Measurements from ENCODE around the gene ARL4C. TPM values are rescaled to one million over a fixed set of nuclear protein-coding genes. Genes with fewer than 3 reads are reported as not detected.

The ARL4C gene, protein sequence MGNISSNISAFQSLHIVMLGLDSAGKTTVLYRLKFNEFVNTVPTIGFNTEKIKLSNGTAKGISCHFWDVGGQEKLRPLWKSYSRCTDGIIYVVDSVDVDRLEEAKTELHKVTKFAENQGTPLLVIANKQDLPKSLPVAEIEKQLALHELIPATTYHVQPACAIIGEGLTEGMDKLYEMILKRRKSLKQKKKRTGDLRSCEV
- total RNA-seq (10 to 100 TPM; 13.7 to 16.2 TPM), polyA plus RNA-seq (1 to 10 TPM; 6.1 to 8.0 TPM)
- long read RNA-seq, donor 1, full-length matches to known transcripts = 54 of 54 reads
- long read RNA-seq, donor 1, partial matches to known transcripts = 0 of 54 reads
- long read RNA-seq, donor 1, other reads (novel, unspliced or antisense) = 0 of 54 reads
- long read RNA-seq, donor 2, full-length matches to known transcripts = 19 of 19 reads
- long read RNA-seq, donor 2, partial matches to known transcripts = 0 of 19 reads
- long read RNA-seq, donor 2, other reads (novel, unspliced or antisense) = 0 of 19 reads
- long read RNA-seq, donor 3, full-length matches to known transcripts = 38 of 38 reads
- long read RNA-seq, donor 3, partial matches to known transcripts = 0 of 38 reads
- long read RNA-seq, donor 3, other reads (novel, unspliced or antisense) = 0 of 38 reads
- long read RNA-seq, donor 4, full-length matches to known transcripts = 28 of 28 reads
- long read RNA-seq, donor 4, partial matches to known transcripts = 0 of 28 reads
- long read RNA-seq, donor 4, other reads (novel, unspliced or antisense) = 0 of 28 reads
- long read RNA-seq, donor 5, full-length matches to known transcripts = 61 of 61 reads
- long read RNA-seq, donor 5, partial matches to known transcripts = 0 of 61 reads
- long read RNA-seq, donor 5, other reads (novel, unspliced or antisense) = 0 of 61 reads

DNA sequence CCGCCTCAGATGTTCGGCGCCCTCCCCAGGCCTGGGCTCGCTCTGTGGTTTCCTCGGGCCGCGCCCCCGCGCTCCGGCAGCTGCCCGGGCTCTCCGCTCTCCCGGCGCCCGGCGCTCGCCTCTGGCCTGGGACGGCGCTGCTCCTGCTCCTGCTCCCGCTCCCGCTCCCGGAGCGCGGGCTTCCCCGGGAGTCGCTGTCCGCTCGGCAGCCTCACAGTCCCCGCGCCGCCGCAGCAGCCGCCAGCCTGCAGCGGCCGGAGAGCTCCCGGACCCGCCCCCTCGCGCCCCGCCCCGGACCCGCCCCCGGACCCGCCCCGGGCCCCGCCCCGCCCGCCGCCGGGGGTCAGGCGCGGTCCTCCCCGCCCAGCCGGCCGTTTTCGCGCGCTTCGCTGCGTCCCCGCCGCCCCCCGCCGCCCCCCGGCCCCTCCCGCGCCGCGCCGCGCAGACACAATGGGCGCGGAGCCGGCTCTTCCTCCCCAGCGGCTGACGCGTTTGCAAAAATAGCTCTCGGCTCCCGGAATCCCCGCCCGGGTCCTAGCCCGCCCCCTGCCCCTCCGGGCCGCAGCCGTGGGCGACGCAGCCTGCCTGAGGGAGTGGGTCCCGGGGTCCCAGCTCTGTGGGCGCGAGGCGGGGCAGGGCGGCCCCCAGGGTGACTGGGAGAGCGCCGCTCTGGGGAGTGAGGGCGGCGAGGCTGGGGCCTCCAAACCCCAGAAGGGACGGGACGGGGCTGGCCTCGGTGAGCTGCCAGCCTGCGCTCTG lies at the start of gene ARL4C:
Gene ARL4C (minus strand): TSS at position 247 of the 759 bp plus-strand sequence. CDS start 495 bp downstream, outside the sequence.
- H3K9me3 ChIP-seq (ENCODE audit: control insufficient read depth in 4 of 4, insufficient read depth in 3 of 4, low read length in 3 of 4) = no peaks in the 10 kb centered on the region
- peak within 1 kb of the TSS; percentile 45 to 80 for H3K9ac ChIP-seq (ENCODE audit: insufficient read depth in 1 of 2, low read length in 2 of 2)
- TF ChIP-seq, protein P1, sequence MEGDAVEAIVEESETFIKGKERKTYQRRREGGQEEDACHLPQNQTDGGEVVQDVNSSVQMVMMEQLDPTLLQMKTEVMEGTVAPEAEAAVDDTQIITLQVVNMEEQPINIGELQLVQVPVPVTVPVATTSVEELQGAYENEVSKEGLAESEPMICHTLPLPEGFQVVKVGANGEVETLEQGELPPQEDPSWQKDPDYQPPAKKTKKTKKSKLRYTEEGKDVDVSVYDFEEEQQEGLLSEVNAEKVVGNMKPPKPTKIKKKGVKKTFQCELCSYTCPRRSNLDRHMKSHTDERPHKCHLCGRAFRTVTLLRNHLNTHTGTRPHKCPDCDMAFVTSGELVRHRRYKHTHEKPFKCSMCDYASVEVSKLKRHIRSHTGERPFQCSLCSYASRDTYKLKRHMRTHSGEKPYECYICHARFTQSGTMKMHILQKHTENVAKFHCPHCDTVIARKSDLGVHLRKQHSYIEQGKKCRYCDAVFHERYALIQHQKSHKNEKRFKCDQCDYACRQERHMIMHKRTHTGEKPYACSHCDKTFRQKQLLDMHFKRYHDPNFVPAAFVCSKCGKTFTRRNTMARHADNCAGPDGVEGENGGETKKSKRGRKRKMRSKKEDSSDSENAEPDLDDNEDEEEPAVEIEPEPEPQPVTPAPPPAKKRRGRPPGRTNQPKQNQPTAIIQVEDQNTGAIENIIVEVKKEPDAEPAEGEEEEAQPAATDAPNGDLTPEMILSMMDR (IDR thresholded peaks at IDR 0.05; ENCODE audit: control extremely low read depth, extremely low read depth) = no peak
- peaks cover 0 to 33% (median 10%) of the 10 kb centered on the region in 5 donors for H3K4me1 ChIP-seq (ENCODE audit: control insufficient read depth in 5 of 5, insufficient read depth in 5 of 5, low read length in 5 of 5)
- H3K27me3 ChIP-seq (ENCODE audit: control insufficient read depth in 3 of 3, insufficient read depth in 3 of 3, low read length in 2 of 3) = peaks cover 0 to 3% (median 0%) of the 10 kb centered on the region in 3 donors
- peak within 1 kb of the TSS in 1 of 2 donors; percentile 85 for H3K27ac ChIP-seq (ENCODE audit: low read depth in 1 of 2, low read length in 1 of 2)
- peak; percentile 76 for ATAC-seq (ENCODE audit: insufficient read depth, low FRiP score)
- peak; percentile 80 to 91 (median 90) for DNase-seq
- H3K4me3 ChIP-seq = peak within 1 kb of the TSS; percentile 53
- WGBS, 2 donors = 1 to 2% methylated on average over 37 to 100 of the region's 100 CpGs
- no peaks in the 10 kb centered on the region for H3K36me3 ChIP-seq (ENCODE audit: control insufficient read depth in 4 of 4, insufficient read depth in 4 of 4, low read length in 4 of 4)

DNA sequence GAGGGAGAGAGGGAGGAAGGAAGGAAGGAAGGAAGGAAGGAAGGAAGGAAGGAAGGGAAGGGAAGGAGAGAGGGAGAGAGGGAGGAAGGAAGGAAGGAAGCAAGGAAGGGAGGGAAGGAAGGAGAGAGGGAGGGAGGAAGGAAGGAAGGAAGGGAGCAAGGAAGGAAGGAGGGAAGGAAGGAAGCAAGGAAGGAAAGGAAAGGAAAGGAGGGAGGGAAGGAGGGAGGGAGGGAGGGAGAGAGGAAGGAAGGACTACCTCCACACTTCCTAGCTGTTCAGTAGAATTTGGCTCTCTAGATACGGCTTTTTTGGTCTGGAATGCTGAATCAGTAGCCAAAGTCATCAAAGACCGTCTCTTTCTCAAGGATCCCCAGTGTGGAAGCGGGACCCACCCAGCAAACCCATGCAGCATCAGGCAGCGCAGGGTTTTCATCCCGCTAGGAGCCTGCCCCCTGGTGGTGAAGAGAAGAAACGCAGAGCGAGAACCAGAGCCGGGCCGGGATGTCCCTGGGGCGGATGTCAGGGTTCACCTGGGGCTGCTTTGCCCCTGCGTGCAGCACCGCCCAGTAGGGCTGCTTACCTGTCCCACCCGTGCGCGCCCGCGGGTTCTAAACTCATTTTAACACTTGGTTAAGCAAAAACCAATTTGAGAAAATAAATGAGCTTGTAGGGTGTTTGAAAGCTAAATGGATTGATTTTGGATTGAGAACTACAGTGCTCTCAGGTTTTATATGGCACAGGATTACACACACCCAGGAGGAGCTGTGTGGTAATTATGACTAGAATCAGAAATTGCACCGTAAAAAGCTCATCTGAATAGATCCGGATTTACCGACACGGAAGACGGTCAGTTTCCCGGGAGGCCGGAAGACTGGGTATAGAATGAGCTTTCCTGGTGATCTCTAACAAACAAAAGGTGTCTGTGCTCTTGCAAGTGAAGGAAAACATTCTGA lies 48.1 kb upstream of the ARL4C start:
- H3K27ac ChIP-seq (ENCODE audit: low read depth in 1 of 2, low read length in 1 of 2) = no peak overlapping the region

More for the DNA sequence above, 48.1 kb upstream of the ARL4C start:
- Histone ChIP-seq H3K4me3 (no peak overlapping the region), H3K36me3 (ENCODE audit: control insufficient read depth in 4 of 4, insufficient read depth in 4 of 4, low read length in 4 of 4) (no peaks in the 10 kb centered on the region), H3K27me3 (ENCODE audit: control insufficient read depth in 3 of 3, insufficient read depth in 3 of 3, low read length in 2 of 3) (no peaks in the 10 kb centered on the region), H3K9ac (ENCODE audit: insufficient read depth in 1 of 2, low read length in 2 of 2) (no peak overlapping the region), H3K4me1 (ENCODE audit: control insufficient read depth in 5 of 5, insufficient read depth in 5 of 5, low read length in 5 of 5) (no peaks in the 10 kb centered on the region), H3K9me3 (ENCODE audit: control insufficient read depth in 4 of 4, insufficient read depth in 3 of 4, low read length in 3 of 4) (no peaks in the 10 kb centered on the region)
- ATAC-seq (ENCODE audit: insufficient read depth, low FRiP score) = no peak
- 16 to 25% methylated on average over 24 of the region's 24 CpGs for WGBS, 2 donors
- TF ChIP-seq, protein P1 (IDR thresholded peaks at IDR 0.05; ENCODE audit: control extremely low read depth, extremely low read depth) = peak; percentile 71
- peak; percentile 63 to 76 (median 65) for DNase-seq

All from lung (tissue), 16 donors.